Gastroesophageal sphincter (tissue), 4 donors: ENCODE results near the gene DBT. TPM values are rescaled to one million over a fixed set of nuclear protein-coding genes. Genes with fewer than 3 reads are reported as not detected.

Source experiments
- ATAC-seq: fragments of 150-250 bp; one replicate; pipeline ENCODE4 v1.9.1; 2016; ENCODE audit warnings: mild to moderate bottlenecking, moderate library complexity
- H3K27ac ChIP-seq, 4 donors: fragments of 200-600 bp; sonication (generic) in 3 of 4; 1 replicate in 3 of 4; 2 replicates in 1 of 4; pipeline ENCODE4 v1.5.1; 2016 to 2019
- H3K27me3 ChIP-seq: fragments of 200-600 bp; sonication (generic); one replicate; pipeline ENCODE4 v1.5.1; 2019
- H3K36me3 ChIP-seq, 2 donors: fragments of 200-600 bp; sonication (generic); one replicate each; pipeline ENCODE4 v1.5.1; 2019; ENCODE audit warnings: control low read depth in 1 of 2
- H3K4me1 ChIP-seq, 3 donors: fragments of 200-600 bp; sonication (generic); 1 replicate in 2 of 3; 2 replicates in 1 of 3; pipeline ENCODE4 v1.5.1; 2016 to 2019; ENCODE audit warnings: control low read depth in 2 of 3
- H3K4me3 ChIP-seq, 2 donors: fragments of 200-600 bp; sonication (generic); one replicate each; pipeline ENCODE4 v1.5.1; 2019; ENCODE audit warnings: mild to moderate bottlenecking in 1 of 2, moderate library complexity in 1 of 2
- H3K9me3 ChIP-seq, 3 donors: fragments of 200-600 bp; sonication (generic); one replicate each; pipeline ENCODE4 v1.5.1; 2017 to 2019; ENCODE audit warnings: control low read depth in 2 of 3
- CTCF ChIP-seq, 4 experiments: fragments of 200-600 bp in 2 of 4; fragments of 450-650 bp in 2 of 4; sonication (generic) in 1 of 4; IDR thresholded peaks; one replicate each; pipeline ENCODE4 v1.5.1; 2017 to 2019; ENCODE audit warnings: antibody characterized with exemption in 4 of 4, mild to moderate bottlenecking in 2 of 4, moderate library complexity in 2 of 4
- EP300 ChIP-seq: sonication (generic); formaldehyde crosslinking; IDR thresholded peaks from one replicate; pipeline ENCODE4 v1.6.1; 2017; ENCODE audit warnings: antibody characterized with exemption, mild to moderate bottlenecking
- POLR2A ChIP-seq, 2 donors: fragments of 450-650 bp; IDR thresholded peaks; one replicate each; pipeline ENCODE4 v1.6.1; 2017; ENCODE audit warnings: antibody characterized with exemption in 2 of 2, mild to moderate bottlenecking in 2 of 2, moderate library complexity in 1 of 2
- POLR2AphosphoS5 ChIP-seq: sonication (generic); formaldehyde crosslinking; IDR thresholded peaks from one replicate; pipeline ENCODE4 v1.6.1; 2017; ENCODE audit warnings: antibody characterized with exemption
- WGBS, 2 donors: methylation state at CpG; one replicate each; pipeline ENCODE4 v1.1.5; 2018; ENCODE audit warnings: low coverage in 1 of 2; 5-methylcytosine and 5-hydroxymethylcytosine counted together
- total RNA-seq, 4 donors: library from RNA; depleted of rRNA; stranded (reverse); fragments of >200 nt; gene quantifications; one replicate each; pipeline ENCODE4 v1.1.0, GENCODE V29; 2016

The DBT gene
- total RNA-seq, 4 donors from 2014 or later, result 8.9 to 19.0 (median 13.5) TPM

GRCh38 chr1:100183370-100183769 is 66.3 kb downstream of the DBT start:
- H3K27ac ChIP-seq, result no peak overlapping the region
- TF ChIP-seq EP300 (no peak), POLR2AphosphoS5 (no peak), CTCF (IDR thresholded peaks at IDR 0.05) (no peak), POLR2A (IDR thresholded peaks at IDR 0.05) (no peak)
- H3K9me3 ChIP-seq, result no peaks in the 10 kb centered on the region
- ATAC-seq, result no peak
- WGBS, 2 donors, result 91 to 95% methylated on average over 4 of the region's 4 CpGs
- no peak overlapping the region for H3K4me3 ChIP-seq
- no peaks in the 10 kb centered on the region for H3K36me3 ChIP-seq
- H3K4me1 ChIP-seq, result peaks cover 0 to 7% (median 0%) of the 10 kb centered on the region in 3 donors
- H3K27me3 ChIP-seq, result no peaks in the 10 kb centered on the region

DNA sequence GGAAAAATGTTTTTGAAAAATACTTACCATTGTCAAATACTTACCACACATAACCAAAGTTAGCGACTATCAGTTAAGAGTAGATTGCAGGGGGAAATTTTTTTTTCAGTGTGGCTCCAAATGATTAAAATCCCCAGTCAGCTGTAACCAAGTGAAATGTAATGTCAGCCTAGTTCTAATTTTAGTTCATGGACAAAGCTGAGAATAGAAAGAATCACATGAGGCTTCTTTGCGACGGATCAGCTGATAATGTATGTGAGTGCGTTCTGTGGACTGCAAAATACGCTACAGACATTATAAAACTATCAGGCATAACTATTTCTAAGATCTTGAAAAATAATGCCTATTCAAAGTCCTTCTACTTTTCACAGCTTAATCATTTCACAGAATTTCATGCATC is 71.5 kb downstream of the DBT start, which contains the start of gene LRRC39:
Gene LRRC39 (minus strand): TSS at position 166 of the 400 bp plus-strand sequence. CDS start 9,740 bp downstream, outside the sequence.
- no peaks in the 10 kb centered on the region for H3K9me3 ChIP-seq
- WGBS, 2 donors, result 39% methylated on average over 5 of the region's 5 CpGs
- no peaks in the 10 kb centered on the region for H3K4me1 ChIP-seq
- no peaks in the 10 kb centered on the region for H3K36me3 ChIP-seq
- no peaks in the 10 kb centered on the region for H3K27me3 ChIP-seq
- no peak within 1 kb of the TSS for H3K27ac ChIP-seq
- ATAC-seq, result no peak
- no peak for TF ChIP-seq POLR2AphosphoS5
- TF ChIP-seq CTCF (IDR thresholded peaks at IDR 0.05), result no peak
- no peak for TF ChIP-seq POLR2A (IDR thresholded peaks at IDR 0.05)
- TF ChIP-seq EP300, result no peak
- no peak within 1 kb of the TSS for H3K4me3 ChIP-seq

GRCh38 chr1:100177295-100178041 is 72.2 kb downstream of the DBT start:
- H3K4me1 ChIP-seq, result no peaks in the 10 kb centered on the region
- H3K27ac ChIP-seq, result no peak overlapping the region
- TF ChIP-seq POLR2A (IDR thresholded peaks at IDR 0.05) (no peak), POLR2AphosphoS5 (no peak), EP300 (no peak), CTCF (IDR thresholded peaks at IDR 0.05) (no peak)
- no peak for ATAC-seq
- 76 to 81% methylated on average over 4 of the region's 4 CpGs for WGBS, 2 donors
- H3K4me3 ChIP-seq, result no peak overlapping the region
- H3K36me3 ChIP-seq, result no peaks in the 10 kb centered on the region
- no peaks in the 10 kb centered on the region for H3K27me3 ChIP-seq
- no peaks in the 10 kb centered on the region for H3K9me3 ChIP-seq

GRCh38 chr1:100168051-100168450 is 81.6 kb downstream of the DBT start:
- Histone ChIP-seq H3K36me3 (no peaks in the 10 kb centered on the region), H3K27ac (no peak overlapping the region), H3K27me3 (no peaks in the 10 kb centered on the region), H3K9me3 (no peaks in the 10 kb centered on the region), H3K4me1 (no peaks in the 10 kb centered on the region), H3K4me3 (no peak overlapping the region)
- TF ChIP-seq CTCF (IDR thresholded peaks at IDR 0.05), result no peak
- no peak for TF ChIP-seq POLR2A (IDR thresholded peaks at IDR 0.05)
- TF ChIP-seq EP300, result no peak
- no peak for TF ChIP-seq POLR2AphosphoS5
- 95 to 96% methylated on average over 2 of the region's 2 CpGs for WGBS, 2 donors
- no peak for ATAC-seq

- no peak overlapping the region for H3K4me3 ChIP-seq
- TF ChIP-seq EP300 (no peak), CTCF (IDR thresholded peaks at IDR 0.05) (no peak), POLR2AphosphoS5 (no peak)
- no peaks in the 10 kb centered on the region for H3K4me1 ChIP-seq
- H3K27ac ChIP-seq, result no peak overlapping the region
- H3K27me3 ChIP-seq, result no peaks in the 10 kb centered on the region
- no peaks in the 10 kb centered on the region for H3K36me3 ChIP-seq
- ATAC-seq, result no peak
- WGBS, 2 donors, result 81 to 100% methylated on average over 1 to 3 of the region's 5 CpGs
- no peaks in the 10 kb centered on the region for H3K9me3 ChIP-seq
Observed at GRCh38 chr1:100164702-100165101, 84.9 kb downstream of the DBT start.
